Vagina (tissue), 2 donors: ENCODE data around the gene FAM83C.

Experiments used
- CTCF ChIP-seq, 3 experiments: fragments of 450-650 bp in 2 of 3; fragments of 200-600 bp in 1 of 3; sonication (generic) in 1 of 3; IDR thresholded peaks; one replicate each; pipeline ENCODE4 v1.5.1; 2017 to 2019; ENCODE audit warnings: antibody characterized with exemption in 3 of 3, mild to moderate bottlenecking in 2 of 3, moderate library complexity in 2 of 3
- POLR2A ChIP-seq, 2 donors: fragments of 450-650 bp; IDR thresholded peaks; one replicate each; pipeline ENCODE4 v1.6.1; 2017; ENCODE audit warnings: antibody characterized with exemption in 2 of 2, mild to moderate bottlenecking in 2 of 2, moderate library complexity in 2 of 2
- POLR2AphosphoS5 ChIP-seq, 2 donors: sonication (generic); formaldehyde crosslinking; IDR thresholded peaks; one replicate each; pipeline ENCODE4 v1.9.0; 2017; ENCODE audit warnings: antibody characterized with exemption in 2 of 2, mild to moderate bottlenecking in 2 of 2, low read depth in 1 of 2; ENCODE audit not compliant: insufficient read depth in 1 of 2

DNA sequence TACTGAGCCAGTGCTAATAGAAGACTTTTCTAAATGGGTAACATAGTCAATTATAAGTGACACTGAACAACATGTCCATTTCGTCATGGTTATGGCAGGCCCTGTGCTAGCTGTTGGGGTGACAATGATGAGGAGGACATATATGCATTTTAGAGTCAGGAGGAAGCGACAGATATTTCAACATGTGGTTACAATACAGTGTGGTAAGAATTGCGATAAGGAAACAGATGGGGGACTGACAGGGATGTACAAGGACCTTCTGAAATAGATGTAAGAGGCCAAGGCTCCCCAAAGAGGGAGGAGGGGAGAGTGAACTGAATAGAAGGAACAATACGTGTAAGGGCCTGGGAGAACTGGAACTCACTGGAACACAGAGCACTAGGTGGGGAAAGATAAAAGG is 54.1 kb downstream of the FAM83C start:
- TF ChIP-seq CTCF (IDR thresholded peaks at IDR 0.05) (no peak), POLR2A (IDR thresholded peaks at IDR 0.05) (no peak), POLR2AphosphoS5 (IDR thresholded peaks at IDR 0.05; ENCODE audit: insufficient read depth in 1 of 2, low read depth in 1 of 2) (no peak)
